ENCODE data around the gene LEFTY2.
"Not testable (repeated sequence)": the region's sequence is repeated elsewhere in the genome, so short reads cannot be mapped to it uniquely, and the experiment has no call there.

LEFTY2 gene

DNA sequence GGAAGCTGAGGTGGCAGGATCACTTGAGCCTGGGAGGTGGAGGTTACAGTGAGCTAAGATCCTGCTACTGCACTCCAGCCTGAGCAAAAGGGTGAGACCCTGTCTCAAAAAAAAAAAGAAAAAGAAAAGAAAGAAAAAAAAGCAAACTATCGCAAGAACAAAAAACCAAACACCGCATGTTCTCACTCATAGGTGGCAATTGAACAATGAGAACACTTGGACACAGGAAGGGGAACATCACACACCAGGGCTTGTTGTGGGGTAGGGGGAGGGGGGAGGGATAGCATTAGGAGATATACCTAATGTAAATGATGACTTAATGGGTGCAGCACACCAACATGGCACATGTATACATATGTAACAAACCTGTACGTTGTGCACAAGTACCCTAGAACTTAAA is 11.6 kb downstream of the LEFTY2 start:
- not testable (repeated sequence) for H3K36me3 ChIP-seq (ENCODE audit: control insufficient read depth, insufficient read depth, low read length); H3K4me1 ChIP-seq (ENCODE audit: control insufficient read depth, insufficient read depth, low read length); H3K27ac ChIP-seq (ENCODE audit: low read depth, low read length); H3K9me3 ChIP-seq (ENCODE audit: control insufficient read depth, insufficient read depth, low read length); H3K4me3 ChIP-seq (ENCODE audit: low read depth, low read length); H3K9ac ChIP-seq (ENCODE audit: low read depth, low read length); H3K27me3 ChIP-seq (ENCODE audit: control insufficient read depth, insufficient read depth, low read length)

DNA sequence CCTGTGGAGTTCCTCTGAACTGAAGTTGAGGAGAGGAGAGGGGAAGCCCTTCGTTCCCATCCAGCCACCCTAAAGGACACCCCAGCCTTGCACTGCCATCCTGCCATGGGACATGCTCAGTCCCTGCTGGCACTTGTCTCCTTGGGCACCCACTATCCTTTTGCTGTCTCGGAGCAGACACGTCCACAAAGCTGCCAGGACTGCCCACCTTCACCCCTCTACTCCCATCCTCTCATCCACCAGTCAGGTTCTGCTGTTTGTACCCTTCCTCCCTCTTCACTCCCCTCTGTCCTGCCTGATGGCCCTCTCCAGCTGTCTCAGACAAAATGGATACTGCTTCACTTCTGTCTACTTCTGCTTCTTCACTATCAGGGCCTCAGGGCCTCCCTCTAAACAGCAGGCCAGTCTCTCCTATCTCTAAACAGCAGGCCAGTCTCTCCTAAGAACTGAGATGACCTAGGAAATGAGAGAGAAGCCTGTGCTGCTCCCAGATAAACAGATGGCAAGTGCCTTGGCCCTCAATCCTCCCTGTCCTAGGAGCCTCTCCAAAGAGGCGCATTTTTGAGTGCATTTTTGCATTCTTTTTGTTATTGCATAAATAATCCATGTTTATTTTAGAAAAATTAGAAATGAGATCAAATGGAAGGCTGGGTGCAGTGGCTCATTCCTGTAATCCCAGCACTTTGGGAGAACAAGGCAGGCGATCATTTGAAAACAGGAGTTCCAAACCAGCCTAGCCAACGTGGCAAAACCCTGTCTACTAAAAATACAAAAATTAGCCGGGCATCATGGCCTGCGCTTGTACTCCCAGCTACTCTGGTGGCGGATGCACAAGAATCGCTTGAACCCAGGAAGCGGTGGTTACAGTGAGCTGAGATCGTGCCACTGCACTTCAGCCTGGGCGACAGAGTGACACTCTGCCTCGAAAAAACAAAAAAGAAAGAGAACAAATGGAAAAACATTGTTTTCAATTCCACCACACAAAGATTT is 12.5 kb downstream of the LEFTY2 start:
- Histone ChIP-seq H3K36me3 (ENCODE audit: control insufficient read depth, insufficient read depth, low read length) (no peaks in the 10 kb centered on the region), H3K4me3 (ENCODE audit: low read depth, low read length) (no peak overlapping the region), H3K27me3 (ENCODE audit: control insufficient read depth, insufficient read depth, low read length) (no peaks in the 10 kb centered on the region), H3K9ac (ENCODE audit: low read depth, low read length) (no peak overlapping the region), H3K27ac (ENCODE audit: low read depth, low read length) (no peak overlapping the region), H3K4me1 (ENCODE audit: control insufficient read depth, insufficient read depth, low read length) (peaks cover 4% of the 10 kb centered on the region; the same call in 1 of the 2 replicates), H3K9me3 (ENCODE audit: control insufficient read depth, insufficient read depth, low read length) (no peaks in the 10 kb centered on the region)

DNA sequence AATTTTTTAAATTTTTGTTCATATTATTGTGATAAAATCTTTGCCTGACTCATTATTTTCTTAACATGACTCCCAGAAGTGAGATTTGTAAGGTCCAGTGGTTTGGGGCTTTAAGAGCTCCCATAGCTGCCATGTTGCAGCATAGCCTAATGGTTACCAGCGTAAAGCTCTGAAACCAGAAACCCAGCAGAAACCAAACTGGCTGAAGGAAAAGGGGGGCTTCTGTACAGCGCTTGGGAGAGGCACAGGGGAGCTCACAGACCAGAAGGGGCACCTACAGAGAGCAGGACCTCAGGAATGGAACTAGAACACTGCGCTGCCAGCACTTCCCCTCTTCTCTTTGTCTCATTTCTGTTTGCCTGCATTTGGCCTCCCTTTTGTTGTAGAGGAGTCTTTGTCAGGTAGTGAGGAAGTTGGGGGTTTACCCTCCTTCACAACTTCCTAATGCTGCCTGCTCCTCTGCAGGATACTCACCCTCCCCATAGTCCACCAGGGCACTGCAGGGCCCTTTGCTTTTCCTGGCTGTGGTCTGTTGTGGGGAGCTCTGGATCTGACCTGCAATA is 14.4 kb downstream of the LEFTY2 start:
- no peak overlapping the region for H3K4me3 ChIP-seq (ENCODE audit: low read depth, low read length)
- H3K9ac ChIP-seq (ENCODE audit: low read depth, low read length) = no peak overlapping the region
- no peak overlapping the region for H3K27ac ChIP-seq (ENCODE audit: low read depth, low read length)

DNA sequence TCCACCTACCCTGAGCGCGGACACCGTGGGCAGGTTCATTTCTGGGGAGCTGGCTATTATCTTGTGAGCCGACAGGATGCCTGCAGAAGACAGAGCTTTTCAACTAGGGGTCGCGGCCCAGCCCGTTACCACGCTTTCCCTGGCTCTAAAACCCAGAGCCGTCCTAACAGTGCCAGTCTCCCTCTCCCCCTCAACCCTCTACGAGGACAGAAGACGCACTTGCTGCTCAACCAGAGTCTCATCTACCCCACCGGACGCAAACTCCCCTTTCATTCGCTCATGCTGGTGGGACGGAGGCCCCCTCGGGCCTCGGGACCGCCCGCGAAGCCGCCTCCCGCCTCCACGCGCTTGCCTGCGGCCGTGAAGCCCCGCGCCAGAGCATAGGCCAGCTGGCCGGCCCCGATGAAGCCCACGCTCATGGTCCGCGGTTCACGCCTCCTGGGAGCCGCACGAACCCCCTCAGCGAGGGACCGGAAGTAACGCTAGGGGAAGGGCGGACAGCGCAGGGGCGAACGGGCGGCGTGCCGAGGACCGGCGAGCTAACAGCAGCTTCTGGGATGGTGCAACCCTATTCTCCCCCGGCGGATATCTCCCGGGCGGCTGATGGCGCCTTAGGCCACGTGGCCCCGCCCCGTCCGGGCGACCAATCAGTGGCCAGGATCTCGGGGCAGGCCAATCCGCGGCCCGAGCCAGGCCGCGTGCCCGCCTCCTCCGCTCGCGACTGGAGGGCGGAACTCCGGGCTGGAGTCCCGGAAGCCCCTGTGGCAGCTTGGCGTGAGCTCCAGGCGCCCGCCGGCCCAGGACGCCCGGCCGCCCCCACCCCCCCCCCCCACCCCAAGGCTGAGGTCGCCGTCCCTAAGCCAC is 17.1 kb downstream of the LEFTY2 start, which contains the start of gene PYCR2:
Gene PYCR2 (minus strand): TSS at position 559 of the 864 bp plus-strand sequence. CDS start 140 bp downstream, at position 419.
- peaks cover 9% of the 10 kb centered on the region for H3K4me1 ChIP-seq (ENCODE audit: control insufficient read depth, insufficient read depth, low read length)

More for the DNA sequence above, 14.4 kb downstream of the LEFTY2 start:
- H3K9me3 ChIP-seq (ENCODE audit: control insufficient read depth, insufficient read depth, low read length) = no peaks in the 10 kb centered on the region
- H3K36me3 ChIP-seq (ENCODE audit: control insufficient read depth, insufficient read depth, low read length) = peaks cover 12% of the 10 kb centered on the region
- peaks cover 9% of the 10 kb centered on the region for H3K4me1 ChIP-seq (ENCODE audit: control insufficient read depth, insufficient read depth, low read length)
- H3K27me3 ChIP-seq (ENCODE audit: control insufficient read depth, insufficient read depth, low read length) = no peaks in the 10 kb centered on the region

DNA sequence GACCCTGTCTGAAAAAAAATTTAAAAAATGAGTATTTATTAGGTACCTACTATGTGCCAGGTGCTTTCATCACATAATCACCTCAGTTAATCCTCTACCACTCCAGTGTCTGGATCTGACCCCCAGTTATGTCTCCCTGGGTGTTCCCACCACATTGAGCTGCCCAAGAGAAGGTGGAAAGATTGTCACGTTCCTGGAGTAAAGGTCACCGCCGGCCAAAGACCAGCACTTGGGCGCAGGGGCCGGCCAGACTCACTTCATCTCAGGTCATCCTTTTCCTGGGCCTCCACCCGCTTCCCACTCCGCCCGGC is 17.7 kb downstream of the LEFTY2 start:
- Histone ChIP-seq H3K4me3 (ENCODE audit: low read depth, low read length) (peak overlapping the region; percentile 95), H3K27ac (ENCODE audit: low read depth, low read length) (peak overlapping the region; percentile 98), H3K4me1 (ENCODE audit: control insufficient read depth, insufficient read depth, low read length) (peaks cover 9% of the 10 kb centered on the region), H3K27me3 (ENCODE audit: control insufficient read depth, insufficient read depth, low read length) (no peaks in the 10 kb centered on the region), H3K9ac (ENCODE audit: low read depth, low read length) (peak overlapping the region; percentile 88), H3K36me3 (ENCODE audit: control insufficient read depth, insufficient read depth, low read length) (peaks cover 38% of the 10 kb centered on the region), H3K9me3 (ENCODE audit: control insufficient read depth, insufficient read depth, low read length) (no peaks in the 10 kb centered on the region)

More for the DNA sequence above, 17.1 kb downstream of the LEFTY2 start, which contains the start of gene PYCR2:
- H3K9ac ChIP-seq (ENCODE audit: low read depth, low read length) = peak within 1 kb of the TSS; percentile 88
- H3K9me3 ChIP-seq (ENCODE audit: control insufficient read depth, insufficient read depth, low read length) = no peaks in the 10 kb centered on the region
- peak within 1 kb of the TSS; percentile 98 for H3K27ac ChIP-seq (ENCODE audit: low read depth, low read length)
- H3K36me3 ChIP-seq (ENCODE audit: control insufficient read depth, insufficient read depth, low read length) = peaks cover 36% of the 10 kb centered on the region
- H3K4me3 ChIP-seq (ENCODE audit: low read depth, low read length) = peak within 1 kb of the TSS; percentile 95
- no peaks in the 10 kb centered on the region for H3K27me3 ChIP-seq (ENCODE audit: control insufficient read depth, insufficient read depth, low read length)

DNA sequence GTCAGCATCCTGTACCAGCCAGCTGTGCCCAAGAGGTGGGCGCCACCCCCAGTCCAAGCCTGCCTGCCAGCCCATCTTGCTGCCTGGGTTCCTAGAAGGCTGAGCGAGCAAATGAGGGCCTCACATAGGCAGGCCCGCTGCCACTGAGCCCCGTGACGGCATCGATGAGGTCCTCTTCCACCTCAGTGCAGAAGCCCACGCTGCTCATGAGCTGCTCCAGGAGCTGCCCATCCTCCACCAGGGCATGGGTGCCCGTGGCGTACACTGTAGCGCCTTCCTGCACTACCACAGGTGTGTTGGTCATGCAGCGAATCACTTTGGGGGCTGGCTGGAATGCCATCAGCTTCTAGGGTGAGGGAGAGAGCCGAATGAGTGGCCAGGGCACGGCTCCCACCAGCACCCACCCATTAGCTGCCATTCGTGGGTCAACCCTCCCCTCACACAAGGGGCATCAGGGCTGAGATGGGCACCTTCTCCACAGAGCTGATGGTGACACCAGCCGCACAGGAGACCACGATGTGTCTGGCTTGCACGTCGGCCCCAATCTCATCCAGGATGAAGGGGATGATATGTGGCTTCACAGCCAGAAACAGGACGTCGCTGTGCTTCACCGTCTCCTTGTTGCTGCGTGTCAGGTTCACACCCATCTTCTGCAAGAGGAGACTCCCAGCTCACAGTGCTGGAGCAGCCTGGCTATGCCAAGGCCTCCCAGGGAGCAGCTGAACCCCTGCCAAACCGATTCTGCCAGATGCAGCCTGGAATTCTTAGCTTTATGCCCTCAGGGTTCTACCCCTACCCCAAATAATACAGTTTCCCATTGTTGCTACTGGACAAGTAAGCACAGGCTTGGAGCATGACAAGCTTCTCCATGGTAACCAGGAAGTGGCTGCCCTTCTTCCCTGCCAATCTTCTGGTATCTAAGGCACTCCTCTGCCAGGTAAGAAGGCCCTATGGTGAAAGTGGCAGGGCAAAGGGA is 19.0 kb downstream of the LEFTY2 start:
- no peak overlapping the region for H3K27ac ChIP-seq (ENCODE audit: low read depth, low read length)

DNA sequence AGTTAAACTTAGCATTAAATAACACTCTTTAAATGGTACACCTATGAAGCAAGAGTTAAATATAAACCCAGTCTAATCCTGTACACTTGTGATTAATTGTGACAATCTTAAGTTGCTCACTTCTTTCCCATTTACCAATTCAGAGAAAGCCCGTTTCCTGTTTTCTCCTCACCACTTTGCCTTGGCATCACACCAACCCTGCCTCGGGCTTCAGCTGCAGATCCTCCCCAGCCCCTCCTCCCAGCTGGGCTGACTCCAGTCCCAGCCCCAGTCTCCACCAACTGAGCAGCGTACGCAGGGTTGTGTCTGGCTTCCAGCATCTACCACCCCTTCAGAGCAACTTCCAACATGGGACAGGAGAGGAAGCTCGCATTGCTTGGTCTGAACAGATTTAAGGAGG is 21.1 kb downstream of the LEFTY2 start:
- H3K36me3 ChIP-seq (ENCODE audit: control insufficient read depth, insufficient read depth, low read length) = peaks cover 46% of the 10 kb centered on the region
- no peak overlapping the region for H3K4me3 ChIP-seq (ENCODE audit: low read depth, low read length)
- no peaks in the 10 kb centered on the region for H3K27me3 ChIP-seq (ENCODE audit: control insufficient read depth, insufficient read depth, low read length)
- H3K4me1 ChIP-seq (ENCODE audit: control insufficient read depth, insufficient read depth, low read length) = peaks cover 5% of the 10 kb centered on the region; the same call in 1 of the 2 replicates
- no peak overlapping the region for H3K9ac ChIP-seq (ENCODE audit: low read depth, low read length)
- H3K27ac ChIP-seq (ENCODE audit: low read depth, low read length) = no peak overlapping the region
- no peaks in the 10 kb centered on the region for H3K9me3 ChIP-seq (ENCODE audit: control insufficient read depth, insufficient read depth, low read length)

More for the DNA sequence above, 19.0 kb downstream of the LEFTY2 start:
- Histone ChIP-seq H3K4me3 (ENCODE audit: low read depth, low read length) (peak overlapping the region; percentile 95; the same call in 1 of the 2 replicates), H3K4me1 (ENCODE audit: control insufficient read depth, insufficient read depth, low read length) (peaks cover 9% of the 10 kb centered on the region), H3K9ac (ENCODE audit: low read depth, low read length) (no peak overlapping the region), H3K27me3 (ENCODE audit: control insufficient read depth, insufficient read depth, low read length) (no peaks in the 10 kb centered on the region), H3K36me3 (ENCODE audit: control insufficient read depth, insufficient read depth, low read length) (peaks cover 46% of the 10 kb centered on the region), H3K9me3 (ENCODE audit: control insufficient read depth, insufficient read depth, low read length) (no peaks in the 10 kb centered on the region)

DNA sequence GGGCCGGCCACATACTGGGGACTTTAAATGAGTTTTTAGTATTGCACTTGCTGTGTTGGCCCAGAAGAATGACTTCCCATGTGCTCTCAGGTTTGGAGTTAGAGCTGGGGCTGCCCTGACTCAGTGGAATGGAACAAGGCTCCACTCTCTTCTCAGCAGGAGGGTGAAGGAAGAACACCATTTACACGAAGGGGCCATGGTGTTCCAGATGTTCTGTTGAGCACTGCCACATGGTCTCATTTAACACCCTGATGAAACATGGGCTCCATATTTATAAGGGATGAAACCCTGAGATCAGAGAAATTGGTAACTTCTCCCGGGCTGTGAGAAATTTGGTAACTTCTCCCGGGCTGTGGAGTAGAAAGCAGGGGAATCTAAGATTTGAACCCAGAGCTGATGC is 22.7 kb downstream of the LEFTY2 start:
- no peak overlapping the region for H3K9ac ChIP-seq (ENCODE audit: low read depth, low read length)
- H3K27ac ChIP-seq (ENCODE audit: low read depth, low read length) = no peak overlapping the region
- H3K9me3 ChIP-seq (ENCODE audit: control insufficient read depth, insufficient read depth, low read length) = no peaks in the 10 kb centered on the region
- peaks cover 46% of the 10 kb centered on the region for H3K36me3 ChIP-seq (ENCODE audit: control insufficient read depth, insufficient read depth, low read length)
- H3K4me1 ChIP-seq (ENCODE audit: control insufficient read depth, insufficient read depth, low read length) = peaks cover 5% of the 10 kb centered on the region; the same call in 1 of the 2 replicates
- H3K4me3 ChIP-seq (ENCODE audit: low read depth, low read length) = no peak overlapping the region
- H3K27me3 ChIP-seq (ENCODE audit: control insufficient read depth, insufficient read depth, low read length) = no peaks in the 10 kb centered on the region

DNA sequence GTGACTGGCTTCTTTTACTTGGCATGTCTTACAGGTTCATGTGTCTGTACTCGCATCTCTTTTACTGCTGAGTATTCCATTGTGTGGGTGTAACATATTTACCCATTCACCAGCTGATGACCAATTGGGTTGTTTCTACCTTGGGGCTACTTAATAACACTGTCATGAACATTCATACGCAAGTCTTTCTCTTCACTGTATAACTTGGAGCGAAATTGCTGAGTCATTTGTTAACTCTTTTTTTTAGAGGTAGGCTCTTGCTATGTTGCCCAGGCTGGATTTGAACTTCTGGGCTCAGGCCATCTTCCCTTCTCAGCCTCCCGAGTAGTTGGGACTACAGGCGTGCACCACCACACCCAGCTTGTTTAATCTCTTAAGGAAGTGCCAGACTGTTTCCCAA is 23.5 kb downstream of the LEFTY2 start:
- no peaks in the 10 kb centered on the region for H3K9me3 ChIP-seq (ENCODE audit: control insufficient read depth, insufficient read depth, low read length)

DNA sequence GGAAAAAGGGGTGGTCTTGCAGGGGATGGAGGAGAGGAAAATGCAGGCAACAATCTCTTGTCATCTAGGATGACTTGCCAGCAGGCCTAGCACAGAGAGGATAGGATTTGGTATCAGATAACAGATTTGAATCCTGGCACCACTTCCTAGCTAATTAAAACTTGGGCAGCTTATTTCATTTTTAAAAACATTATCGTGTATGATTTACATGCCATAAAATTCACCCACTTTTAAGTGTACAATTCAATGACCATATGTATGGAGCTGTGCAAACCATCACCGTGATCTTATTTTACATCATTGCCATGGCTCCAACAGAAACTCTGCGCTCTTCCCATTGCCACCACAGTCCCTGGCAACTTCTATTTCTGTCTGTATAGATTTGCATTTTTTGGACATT is 23.9 kb downstream of the LEFTY2 start:
- no peaks in the 10 kb centered on the region for H3K4me1 ChIP-seq (ENCODE audit: control insufficient read depth, insufficient read depth, low read length)
- peaks cover 38% of the 10 kb centered on the region for H3K36me3 ChIP-seq (ENCODE audit: control insufficient read depth, insufficient read depth, low read length)
- no peak overlapping the region for H3K27ac ChIP-seq (ENCODE audit: low read depth, low read length)

More for the DNA sequence above, 23.5 kb downstream of the LEFTY2 start:
- Histone ChIP-seq H3K27ac (ENCODE audit: low read depth, low read length) (no peak overlapping the region), H3K4me3 (ENCODE audit: low read depth, low read length) (no peak overlapping the region), H3K27me3 (ENCODE audit: control insufficient read depth, insufficient read depth, low read length) (no peaks in the 10 kb centered on the region), H3K4me1 (ENCODE audit: control insufficient read depth, insufficient read depth, low read length) (peaks cover 1% of the 10 kb centered on the region; the same call in 1 of the 2 replicates), H3K9ac (ENCODE audit: low read depth, low read length) (no peak overlapping the region), H3K36me3 (ENCODE audit: control insufficient read depth, insufficient read depth, low read length) (peaks cover 43% of the 10 kb centered on the region)

More for the DNA sequence above, 23.9 kb downstream of the LEFTY2 start:
- H3K9me3 ChIP-seq (ENCODE audit: control insufficient read depth, insufficient read depth, low read length) = no peaks in the 10 kb centered on the region
- no peak overlapping the region for H3K4me3 ChIP-seq (ENCODE audit: low read depth, low read length)
- no peak overlapping the region for H3K9ac ChIP-seq (ENCODE audit: low read depth, low read length)
- H3K27me3 ChIP-seq (ENCODE audit: control insufficient read depth, insufficient read depth, low read length) = no peaks in the 10 kb centered on the region

Measured in HUES48 (cell line).